WERI-Rb-1 (cell line): ENCODE measurements around the gene CTAGE9.

ENCODE experiments used
- DNase-seq: peaks from one replicate; pipeline ENCODE4 v3.0.0-alpha.2; 2020
- H3K27ac ChIP-seq: fragments of 250-450 bp; sonication (Bioruptor Pico); 2 replicates; pipeline ENCODE4 v1.5.1; 2020; ENCODE audit warnings: mild to moderate bottlenecking, moderate library complexity
- H3K27me3 ChIP-seq: fragments of 250-450 bp; sonication (Bioruptor Pico); 2 replicates; pipeline ENCODE4 v1.5.1; 2021; ENCODE audit warnings: mild to moderate bottlenecking, low read depth, moderate library complexity; ENCODE audit not compliant: insufficient read depth, severe bottlenecking
- H3K36me3 ChIP-seq: fragments of 250-450 bp; sonication (Bioruptor Pico); 2 replicates; pipeline ENCODE4 v1.5.1; 2020; ENCODE audit warnings: mild to moderate bottlenecking, moderate library complexity
- H3K4me3 ChIP-seq: 2 replicates; pipeline ENCODE4 v1.5.1; 2011; ENCODE audit warnings: low read depth, mild to moderate bottlenecking, control low read depth, low read length
- H3K9me3 ChIP-seq: fragments of 250-450 bp; sonication (Bioruptor Pico); 2 replicates; pipeline ENCODE4 v1.5.1; 2021; ENCODE audit warnings: mild to moderate bottlenecking, moderate library complexity; ENCODE audit not compliant: severe bottlenecking
- CTCF ChIP-seq: IDR thresholded peaks from 2 replicates; pipeline ENCODE4 v1.5.1; 2011; ENCODE audit warnings: low read depth, mild to moderate bottlenecking, control low read depth, inconsistent platforms, low read length

Gene CTAGE9

GRCh38 chr6:131741688-131742393 lies 31.0 kb upstream of the CTAGE9 start:
- no peaks in the 10 kb centered on the region for H3K36me3 ChIP-seq
- peaks cover 3% of the 10 kb centered on the region for H3K27me3 ChIP-seq
- no peak overlapping the region for H3K27ac ChIP-seq
- H3K4me3 ChIP-seq = no peak overlapping the region
- DNase-seq = no peak
- no peak for TF ChIP-seq CTCF
- H3K9me3 ChIP-seq = no peaks in the 10 kb centered on the region

- no peak for DNase-seq
Observed at GRCh38 chr6:131740161-131740560, 29.3 kb upstream of the CTAGE9 start.

GRCh38 chr6:131739136-131739535 lies 28.3 kb upstream of the CTAGE9 start:
- DNase-seq = no peak
- no peak for TF ChIP-seq CTCF
- peaks cover 3% of the 10 kb centered on the region for H3K27me3 ChIP-seq

More at GRCh38 chr6:131740161-131740560, 29.3 kb upstream of the CTAGE9 start:
- Histone ChIP-seq H3K27me3 (peaks cover 3% of the 10 kb centered on the region), H3K27ac (no peak overlapping the region), H3K36me3 (no peaks in the 10 kb centered on the region), H3K9me3 (no peaks in the 10 kb centered on the region), H3K4me3 (no peak overlapping the region)
- TF ChIP-seq CTCF = no peak

GRCh38 chr6:131736811-131737210 lies 26.0 kb upstream of the CTAGE9 start:
- DNase-seq = no peak
- Histone ChIP-seq H3K4me3 (no peak overlapping the region), H3K27ac (no peak overlapping the region), H3K36me3 (no peaks in the 10 kb centered on the region), H3K27me3 (peaks cover 6% of the 10 kb centered on the region), H3K9me3 (no peaks in the 10 kb centered on the region)
- TF ChIP-seq CTCF = no peak

More at GRCh38 chr6:131739136-131739535, 28.3 kb upstream of the CTAGE9 start:
- Histone ChIP-seq H3K9me3 (no peaks in the 10 kb centered on the region), H3K36me3 (no peaks in the 10 kb centered on the region), H3K4me3 (no peak overlapping the region), H3K27ac (no peak overlapping the region)

GRCh38 chr6:131736003-131736596 lies 25.3 kb upstream of the CTAGE9 start:
- no peak overlapping the region for H3K27ac ChIP-seq
- no peak for DNase-seq
- no peaks in the 10 kb centered on the region for H3K9me3 ChIP-seq
- TF ChIP-seq CTCF = no peak
- no peak overlapping the region for H3K4me3 ChIP-seq
- no peaks in the 10 kb centered on the region for H3K36me3 ChIP-seq
- H3K27me3 ChIP-seq = peaks cover 6% of the 10 kb centered on the region
